ENCODE results near the gene KRT222. TPM values are rescaled to one million over a fixed set of nuclear protein-coding genes. Genes with fewer than 3 reads are reported as not detected.

Gene KRT222
- total and polyA plus RNA-seq, 5 donors, result 0.45 to 1.5 (median 0.58) TPM

- intact Hi-C loops (cut with DNase I), result no loop called here
- H3K4me1 ChIP-seq (ENCODE audit: control insufficient read depth, insufficient read depth, low read length), result no peaks in the 10 kb centered on the region
- DNase-seq, result no peak
- H3K27me3 ChIP-seq (ENCODE audit: control insufficient read depth, insufficient read depth), result no peaks in the 10 kb centered on the region
- H3K9me3 ChIP-seq (ENCODE audit: control insufficient read depth, low read length), result no peaks in the 10 kb centered on the region
- ATAC-seq, result no peak
- no peak overlapping the region for H3K27ac ChIP-seq (ENCODE audit: low read length)
- no peak overlapping the region for H3K4me3 ChIP-seq (ENCODE audit: low read length)
Measured at GRCh38 chr17:40658396-40658795, 6.6 kb downstream of the KRT222 start.

GRCh38 chr17:40651939-40652338 is 13.0 kb downstream of the KRT222 start:
- H3K4me3 ChIP-seq (ENCODE audit: low read length), result no peak overlapping the region
- H3K27ac ChIP-seq (ENCODE audit: low read length), result no peak overlapping the region
- no peak for ATAC-seq
- intact Hi-C loops (cut with DNase I), result no loop called here
- H3K27me3 ChIP-seq (ENCODE audit: control insufficient read depth, insufficient read depth), result no peaks in the 10 kb centered on the region
- H3K9me3 ChIP-seq (ENCODE audit: control insufficient read depth, low read length), result no peaks in the 10 kb centered on the region
- H3K4me1 ChIP-seq (ENCODE audit: control insufficient read depth, insufficient read depth, low read length), result peaks cover 5% of the 10 kb centered on the region
- DNase-seq, result no peak
- WGBS, result 59% methylated on average over 5 of the region's 5 CpGs

GRCh38 chr17:40648384-40648968 is 16.5 kb downstream of the KRT222 start:
- H3K27me3 ChIP-seq (ENCODE audit: control insufficient read depth, insufficient read depth), result no peaks in the 10 kb centered on the region
- H3K4me3 ChIP-seq (ENCODE audit: low read length), result peak overlapping the region; percentile 98
- ATAC-seq, result peak; percentile 66 to 69
- peak in 2 of 3 donors; percentile 70 to 72 for DNase-seq
- H3K9me3 ChIP-seq (ENCODE audit: control insufficient read depth, low read length), result no peaks in the 10 kb centered on the region
- H3K4me1 ChIP-seq (ENCODE audit: control insufficient read depth, insufficient read depth, low read length), result peaks cover 5% of the 10 kb centered on the region
- peak overlapping the region; percentile 98 for H3K27ac ChIP-seq (ENCODE audit: low read length)
- intact Hi-C loops (cut with DNase I), result no loop called here
- 3% methylated on average over 28 of the region's 28 CpGs for WGBS

- no peaks in the 10 kb centered on the region for H3K9me3 ChIP-seq (ENCODE audit: control insufficient read depth, low read length)
- DNase-seq (peak; percentile 69 to 89 (median 89)), ATAC-seq (peak; percentile 93 to 96)
- peaks cover 5% of the 10 kb centered on the region for H3K4me1 ChIP-seq (ENCODE audit: control insufficient read depth, insufficient read depth, low read length)
- intact Hi-C loops (cut with DNase I), result no loop called here
- peak within 1 kb of the TSS; percentile 98 for H3K27ac ChIP-seq (ENCODE audit: low read length)
- peak within 1 kb of the TSS; percentile 98 for H3K4me3 ChIP-seq (ENCODE audit: low read length)
- no peaks in the 10 kb centered on the region for H3K27me3 ChIP-seq (ENCODE audit: control insufficient read depth, insufficient read depth)
- under 1% methylated on average over 64 of the region's 64 CpGs for WGBS
Measured at GRCh38 chr17:40647624-40648383, 17.2 kb downstream of the KRT222 start, which contains the start of gene SMARCE1. Gene SMARCE1, minus strand, starts transcription at chr17:40647818. Its CDS starts 2,016 bp downstream, at chr17:40645802.

- WGBS, result 10% methylated on average over 18 of the region's 18 CpGs
- ATAC-seq (peak; percentile 75), DNase-seq (no peak)
- Histone ChIP-seq H3K4me3 (ENCODE audit: low read length) (peak overlapping the region; percentile 98), H3K27ac (ENCODE audit: low read length) (peak overlapping the region; percentile 98), H3K9me3 (ENCODE audit: control insufficient read depth, low read length) (no peaks in the 10 kb centered on the region), H3K4me1 (ENCODE audit: control insufficient read depth, insufficient read depth, low read length) (peaks cover 5% of the 10 kb centered on the region), H3K27me3 (ENCODE audit: control insufficient read depth, insufficient read depth) (no peaks in the 10 kb centered on the region)
- intact Hi-C loops (cut with DNase I), result no loop called here
Measured at GRCh38 chr17:40646791-40647623, 18.0 kb downstream of the KRT222 start.

- no peaks in the 10 kb centered on the region for H3K9me3 ChIP-seq (ENCODE audit: control insufficient read depth, low read length)
- WGBS, result 40% methylated on average over 2 of the region's 2 CpGs
- intact Hi-C loops (cut with DNase I), result no loop called here
- no peak for ATAC-seq
- no peak overlapping the region for H3K4me3 ChIP-seq (ENCODE audit: low read length)
- peaks cover 5% of the 10 kb centered on the region for H3K4me1 ChIP-seq (ENCODE audit: control insufficient read depth, insufficient read depth, low read length)
- DNase-seq, result no peak
- H3K27ac ChIP-seq (ENCODE audit: low read length), result no peak overlapping the region
- no peaks in the 10 kb centered on the region for H3K27me3 ChIP-seq (ENCODE audit: control insufficient read depth, insufficient read depth)
Measured at GRCh38 chr17:40645943-40646342, 19.0 kb downstream of the KRT222 start.

GRCh38 chr17:40645291-40645690 is 19.7 kb downstream of the KRT222 start:
- Histone ChIP-seq H3K4me1 (ENCODE audit: control insufficient read depth, insufficient read depth, low read length) (peaks cover 5% of the 10 kb centered on the region), H3K4me3 (ENCODE audit: low read length) (no peak overlapping the region), H3K9me3 (ENCODE audit: control insufficient read depth, low read length) (no peaks in the 10 kb centered on the region), H3K27ac (ENCODE audit: low read length) (no peak overlapping the region), H3K27me3 (ENCODE audit: control insufficient read depth, insufficient read depth) (no peaks in the 10 kb centered on the region)
- DNase-seq (no peak), ATAC-seq (no peak)
- intact Hi-C loops (cut with DNase I), result no loop called here

GRCh38 chr17:40637931-40638330 is 27.0 kb downstream of the KRT222 start:
- intact Hi-C loops (cut with DNase I), result no loop called here
- Histone ChIP-seq H3K27ac (ENCODE audit: low read length) (no peak overlapping the region), H3K9me3 (ENCODE audit: control insufficient read depth, low read length) (no peaks in the 10 kb centered on the region), H3K4me3 (ENCODE audit: low read length) (no peak overlapping the region), H3K4me1 (ENCODE audit: control insufficient read depth, insufficient read depth, low read length) (peaks cover 2% of the 10 kb centered on the region), H3K27me3 (ENCODE audit: control insufficient read depth, insufficient read depth) (no peaks in the 10 kb centered on the region)
- no peak for DNase-seq
- 66% methylated on average over 2 of the region's 2 CpGs for WGBS
- no peak for ATAC-seq

- ATAC-seq, result no peak
- Histone ChIP-seq H3K4me3 (ENCODE audit: low read length) (no peak overlapping the region), H3K27me3 (ENCODE audit: control insufficient read depth, insufficient read depth) (no peaks in the 10 kb centered on the region), H3K27ac (ENCODE audit: low read length) (no peak overlapping the region), H3K4me1 (ENCODE audit: control insufficient read depth, insufficient read depth, low read length) (peaks cover under 1% of the 10 kb centered on the region), H3K9me3 (ENCODE audit: control insufficient read depth, low read length) (no peaks in the 10 kb centered on the region)
- 63% methylated on average over 1 of the region's 1 CpG for WGBS
- intact Hi-C loops (cut with DNase I), result no loop called here
- DNase-seq, result no peak
Measured at GRCh38 chr17:40633871-40634270, 31.1 kb downstream of the KRT222 start.

GRCh38 chr17:40632216-40632615 is 32.8 kb downstream of the KRT222 start:
- H3K27ac ChIP-seq (ENCODE audit: low read length), result no peak overlapping the region
- DNase-seq (peak in 1 of 3 donors; percentile 79), ATAC-seq (peak in 1 of 2 donors; percentile 48)
- intact Hi-C loops (cut with DNase I), result no loop called here
- no peaks in the 10 kb centered on the region for H3K27me3 ChIP-seq (ENCODE audit: control insufficient read depth, insufficient read depth)
- H3K4me1 ChIP-seq (ENCODE audit: control insufficient read depth, insufficient read depth, low read length), result no peaks in the 10 kb centered on the region
- 61% methylated on average over 9 of the region's 9 CpGs for WGBS
- no peak overlapping the region for H3K4me3 ChIP-seq (ENCODE audit: low read length)
- no peaks in the 10 kb centered on the region for H3K9me3 ChIP-seq (ENCODE audit: control insufficient read depth, low read length)

GRCh38 chr17:40629842-40630241 is 35.1 kb downstream of the KRT222 start:
- no peak for ATAC-seq
- Histone ChIP-seq H3K27ac (ENCODE audit: low read length) (no peak overlapping the region), H3K9me3 (ENCODE audit: control insufficient read depth, low read length) (no peaks in the 10 kb centered on the region), H3K27me3 (ENCODE audit: control insufficient read depth, insufficient read depth) (no peaks in the 10 kb centered on the region), H3K4me1 (ENCODE audit: control insufficient read depth, insufficient read depth, low read length) (no peaks in the 10 kb centered on the region), H3K4me3 (ENCODE audit: low read length) (no peak overlapping the region)
- intact Hi-C loops (cut with DNase I), result no loop called here
- DNase-seq, result no peak
- WGBS, result 45% methylated on average over 2 of the region's 2 CpGs
